NCI-H345 treated with DMSO at 0.1 percent for 48 hours (cell line): Measurements from ENCODE around the gene NTM.

ENCODE experiments used
- DNase-seq: peaks from one replicate; lab custom pipeline; 2025; ENCODE audit not compliant: unreplicated experiment; lab: John Stamatoyannopoulos, UW

The NTM gene

DNA sequence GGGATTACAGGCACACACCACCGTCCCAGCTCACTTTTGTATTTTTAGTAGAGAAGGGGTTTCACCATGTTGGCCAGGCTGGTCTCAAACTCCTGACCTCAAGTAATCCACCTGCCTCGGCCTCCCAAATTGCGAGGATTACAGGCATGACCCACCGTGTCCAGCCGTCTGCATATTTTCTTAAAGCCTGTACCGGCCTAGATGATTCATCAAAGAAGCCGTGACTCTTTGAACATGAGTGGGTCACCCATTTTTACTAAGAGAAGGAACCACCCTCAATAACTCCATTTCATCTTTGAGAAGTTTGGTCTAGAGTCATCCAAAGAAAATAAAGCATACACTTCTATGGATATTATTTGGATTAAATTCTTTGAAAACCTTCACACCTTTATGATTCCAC is 388.3 kb downstream of the NTM start:
- DNase-seq: no peak

- DNase-seq: no peak
Measured at GRCh38 chr11:131759140-131759539, 388.7 kb downstream of the NTM start.

- no peak for DNase-seq
Measured at GRCh38 chr11:131760091-131761061, 390.0 kb downstream of the NTM start.

DNA sequence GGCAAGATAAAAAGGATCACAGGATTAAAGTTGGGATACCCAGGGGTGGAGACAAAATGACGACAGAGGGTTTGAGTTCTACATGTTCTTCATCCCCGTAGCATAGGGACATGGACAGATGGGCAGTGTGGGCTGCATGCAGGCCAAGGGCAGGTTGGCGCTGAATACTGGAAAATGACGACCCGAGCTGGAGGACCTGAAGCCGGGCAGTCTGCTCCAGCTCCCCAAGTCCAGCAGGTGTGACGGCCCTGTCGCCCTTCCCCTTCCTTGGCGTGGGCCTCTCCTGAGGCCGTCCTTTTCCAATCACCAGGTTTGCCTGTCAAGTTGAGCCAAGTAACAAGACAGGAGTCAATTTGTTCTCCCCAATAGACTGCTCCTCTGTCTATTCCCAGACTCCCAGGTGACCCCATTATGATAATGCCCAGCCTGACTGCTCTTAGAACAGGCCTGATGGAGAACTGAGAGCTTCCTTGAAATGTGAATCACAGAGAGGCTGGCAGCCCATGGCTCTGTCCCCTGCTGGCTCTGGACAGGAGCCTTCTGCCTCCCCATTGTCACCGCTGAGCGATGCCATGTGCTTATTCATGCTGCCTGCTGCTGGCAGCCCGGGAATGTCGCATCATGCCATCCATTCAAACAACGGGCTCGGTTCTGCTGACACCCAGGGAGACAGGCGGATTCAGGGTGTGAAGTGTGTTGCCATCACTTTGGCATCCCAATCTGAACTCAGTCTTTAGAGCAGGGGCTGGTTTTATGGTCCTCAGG is 392.1 kb downstream of the NTM start:
- DNase-seq: no peak

DNA sequence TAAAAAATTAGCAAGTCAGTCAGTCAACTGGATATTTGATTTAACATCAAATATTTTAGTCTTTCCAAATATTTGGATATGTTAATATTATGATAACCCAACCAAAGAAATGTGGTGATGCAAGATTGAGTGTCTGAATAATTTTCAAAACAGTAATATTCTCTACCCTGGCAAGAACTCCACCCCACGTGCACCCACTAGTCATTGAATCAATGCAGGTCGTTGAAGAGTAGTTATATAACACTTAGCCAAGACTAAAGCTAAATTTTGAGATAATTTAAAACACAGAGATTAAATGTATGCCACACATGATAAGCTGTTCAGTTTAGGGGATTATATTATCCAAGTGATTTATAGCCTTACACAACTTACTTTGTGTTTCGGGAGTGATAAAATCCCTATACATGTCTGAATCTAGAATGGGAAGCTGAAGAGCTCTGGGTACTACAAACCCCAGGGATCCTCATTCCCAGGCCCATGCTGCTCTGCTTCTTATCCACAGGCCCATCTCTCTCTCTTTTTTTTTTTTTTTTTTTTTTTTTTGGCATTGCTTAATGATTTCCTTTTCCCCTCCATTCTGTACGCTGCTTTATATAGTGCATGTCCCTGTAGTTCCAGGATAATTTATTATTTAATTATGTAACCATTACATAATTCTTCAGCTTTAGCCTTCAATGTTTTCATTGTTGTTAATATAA is 392.9 kb downstream of the NTM start:
- no peak for DNase-seq

DNA sequence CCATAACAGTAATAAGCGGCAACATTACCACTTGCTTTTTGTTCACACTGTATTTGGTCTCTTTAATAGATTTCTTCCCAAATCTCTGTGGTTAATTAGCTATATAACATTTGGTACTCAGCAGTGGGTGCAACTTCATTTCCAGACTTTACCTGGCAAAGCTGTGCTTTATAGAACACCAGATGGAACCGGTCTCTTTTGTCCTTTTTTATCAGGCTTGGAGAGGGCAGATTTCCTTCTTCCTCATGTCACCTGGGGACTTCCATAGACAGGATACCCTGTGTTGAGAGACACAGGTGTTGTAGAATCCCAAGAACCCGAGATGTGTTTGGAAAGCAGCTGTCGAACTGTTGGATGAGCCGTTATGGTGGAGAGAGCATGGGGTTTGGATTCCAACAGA is 393.7 kb downstream of the NTM start:
- no peak for DNase-seq

DNA sequence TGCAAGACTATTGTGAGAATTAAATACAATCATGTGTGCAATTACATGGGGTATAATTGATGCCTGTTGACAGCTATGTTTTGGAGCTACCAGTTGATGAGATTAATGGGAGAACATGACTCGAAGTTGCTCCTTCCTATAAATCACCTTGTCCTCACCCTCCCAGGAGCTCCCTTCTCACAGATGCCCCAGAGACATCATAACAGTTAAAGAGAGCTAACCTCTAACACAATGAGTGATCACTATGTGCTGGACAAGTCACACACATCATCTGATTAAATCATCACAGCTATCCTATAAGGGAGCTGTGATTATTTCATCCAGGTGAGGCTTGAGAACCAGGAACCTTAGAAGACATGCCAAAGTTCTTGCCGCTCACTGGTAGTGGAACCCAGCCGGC is 394.2 kb downstream of the NTM start:
- no peak for DNase-seq

DNA sequence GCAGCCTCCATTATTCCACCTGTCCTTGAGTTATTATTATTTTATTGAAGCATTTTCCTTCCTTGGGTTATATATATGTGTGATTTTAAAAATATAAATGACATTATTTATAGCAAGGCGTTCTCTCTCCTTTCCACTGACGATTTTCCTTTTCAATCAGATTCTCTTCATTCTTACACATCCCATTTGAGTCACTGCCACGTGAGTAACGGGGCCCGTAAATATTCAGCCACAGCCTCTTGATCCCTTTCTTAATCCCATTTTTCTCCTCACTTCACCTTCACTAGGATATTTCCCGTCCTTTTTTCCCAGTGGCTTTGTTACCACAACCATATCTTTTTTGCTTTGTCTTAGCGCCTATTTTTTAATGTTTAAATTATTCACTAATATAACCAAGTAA is 396.2 kb downstream of the NTM start:
- DNase-seq: no peak

DNA sequence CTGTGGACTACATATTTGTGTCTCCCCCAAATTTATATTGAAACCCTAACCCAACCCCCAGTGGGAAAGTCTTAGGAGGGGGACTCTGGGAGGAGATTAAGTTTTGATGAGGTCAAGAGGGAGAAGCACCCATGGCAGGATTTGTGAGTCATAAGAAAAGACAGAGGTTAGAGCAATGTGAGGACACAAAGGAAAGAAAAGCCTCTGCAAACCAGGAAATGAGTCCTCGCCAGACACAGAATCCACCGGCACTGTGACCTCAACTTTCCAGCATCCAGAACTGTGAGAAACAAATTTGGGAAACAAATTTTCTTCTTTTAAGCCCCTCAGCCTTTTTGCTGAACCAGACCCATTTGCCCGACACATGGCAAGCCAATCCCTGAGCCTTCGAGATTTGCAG is 397.0 kb downstream of the NTM start:
- no peak for DNase-seq

GRCh38 chr11:131770801-131771200 is 400.4 kb downstream of the NTM start:
- no peak for DNase-seq

DNA sequence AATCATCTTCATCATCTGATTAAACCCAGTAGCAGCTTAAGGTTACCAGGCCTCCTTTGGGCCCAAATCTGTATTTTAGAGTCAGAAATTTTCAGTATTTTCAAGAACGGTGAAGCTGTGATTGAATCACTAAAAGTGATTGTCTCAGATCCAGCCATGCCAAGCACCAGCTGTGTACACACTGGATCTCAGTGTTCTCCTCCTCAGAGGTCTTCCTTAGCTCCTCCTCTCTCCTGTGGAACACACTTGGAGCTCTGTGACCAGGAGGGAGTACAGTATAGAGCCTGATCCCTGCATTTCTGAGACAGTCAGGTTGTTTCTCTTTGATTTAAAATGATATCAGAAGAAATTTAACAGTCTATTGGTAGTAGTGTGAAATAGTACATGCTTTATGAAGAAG is 401.1 kb downstream of the NTM start:
- no peak for DNase-seq

DNA sequence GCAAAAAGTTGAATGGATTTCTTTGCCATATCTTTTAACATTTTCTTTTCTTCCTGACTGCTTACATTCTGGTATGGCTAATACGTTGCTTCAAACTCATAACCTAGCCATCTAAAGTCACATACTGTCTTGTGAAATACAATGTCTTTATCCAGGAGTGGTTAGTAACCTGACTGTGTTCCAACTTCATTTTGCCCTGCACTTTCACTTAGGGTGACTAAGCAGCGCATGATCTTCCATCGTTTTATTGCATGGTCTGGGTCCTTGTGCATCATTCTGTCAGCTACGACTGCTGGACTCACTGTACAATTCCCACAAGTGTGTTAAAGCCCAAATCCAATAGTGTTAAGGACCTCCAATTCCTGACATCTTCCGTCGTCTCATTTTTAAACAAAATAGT is 403.2 kb downstream of the NTM start:
- DNase-seq: no peak

DNA sequence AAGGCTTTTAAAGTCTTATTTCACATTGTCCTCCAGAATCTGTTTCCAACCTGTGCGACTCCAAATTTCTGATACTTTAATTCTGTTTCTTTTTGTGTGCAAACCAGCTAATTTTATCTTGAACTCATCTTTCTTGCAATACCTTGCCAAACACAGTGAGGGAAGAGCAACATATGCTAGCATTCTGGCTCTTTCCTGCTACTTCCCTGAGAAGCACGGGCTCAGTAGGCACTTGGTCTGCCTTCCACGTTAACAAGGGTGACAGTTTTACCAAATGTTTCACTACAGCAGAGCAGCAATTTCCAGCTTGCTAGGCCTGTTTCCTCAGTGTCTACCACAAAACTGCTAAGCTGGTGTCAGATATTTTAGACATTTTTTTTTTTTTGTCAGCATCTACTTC is 405.8 kb downstream of the NTM start:
- DNase-seq: no peak

DNA sequence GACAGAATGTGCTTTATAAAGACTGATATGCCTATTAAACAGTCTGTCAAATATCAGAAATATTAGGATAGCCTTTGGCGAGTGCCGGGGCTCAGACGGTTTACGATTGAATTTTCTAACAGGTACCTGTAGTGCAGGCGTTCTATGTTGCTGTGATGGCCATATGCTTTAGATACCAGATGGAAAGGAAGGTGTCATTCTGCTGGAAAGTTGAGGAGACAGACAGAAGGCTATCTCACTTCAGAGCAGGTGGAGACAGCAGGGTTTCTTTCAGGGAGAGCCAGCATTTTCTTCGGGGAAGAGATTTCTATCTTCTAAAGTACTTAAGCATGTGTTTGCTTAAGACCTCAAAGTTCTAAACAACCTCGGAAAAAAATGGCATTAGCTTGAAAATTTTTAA is 415.4 kb downstream of the NTM start:
- no peak for DNase-seq

DNA sequence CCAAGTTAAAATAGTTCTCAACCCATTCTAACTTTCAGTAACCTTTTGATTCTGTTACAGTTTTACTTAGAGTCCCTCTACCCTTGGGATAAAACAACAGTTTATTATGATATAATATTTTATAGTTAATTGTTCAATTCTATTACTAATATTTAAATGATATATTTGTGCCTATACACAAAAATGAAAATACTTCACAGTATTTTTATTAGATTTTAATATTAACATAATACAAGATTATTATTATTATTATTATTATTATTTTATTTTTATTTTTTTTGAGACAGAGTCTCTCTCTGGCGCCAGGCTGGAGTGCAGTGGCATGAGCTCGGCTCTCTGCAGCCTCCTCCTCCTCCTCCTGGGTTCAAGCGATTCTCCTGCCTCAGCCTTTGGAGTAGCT is 416.7 kb downstream of the NTM start:
- no peak for DNase-seq

- no peak for DNase-seq
Measured at GRCh38 chr11:131790586-131790985, 420.2 kb downstream of the NTM start.

GRCh38 chr11:131792243-131792642 is 421.8 kb downstream of the NTM start:
- DNase-seq: no peak

DNA sequence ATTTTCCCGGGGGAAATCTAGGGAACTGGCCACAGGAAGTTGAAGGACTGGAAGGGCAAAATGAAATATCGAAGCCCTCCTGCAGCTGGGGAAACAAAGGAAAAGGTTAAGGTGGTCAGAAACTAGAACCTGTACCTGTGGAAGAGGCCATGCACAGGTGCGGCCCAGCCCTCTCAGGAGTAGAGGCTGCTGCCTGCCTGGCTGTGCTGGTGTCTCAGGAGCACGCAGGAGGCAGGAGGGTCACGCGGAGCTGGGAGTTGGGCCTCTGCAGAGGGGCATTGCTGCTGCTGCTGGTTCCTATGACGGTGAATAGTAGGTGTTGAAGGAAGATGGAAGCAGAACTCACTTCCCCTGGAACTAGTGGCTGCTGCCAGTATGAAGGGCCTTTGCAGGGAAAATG is 425.7 kb downstream of the NTM start:
- no peak for DNase-seq

DNA sequence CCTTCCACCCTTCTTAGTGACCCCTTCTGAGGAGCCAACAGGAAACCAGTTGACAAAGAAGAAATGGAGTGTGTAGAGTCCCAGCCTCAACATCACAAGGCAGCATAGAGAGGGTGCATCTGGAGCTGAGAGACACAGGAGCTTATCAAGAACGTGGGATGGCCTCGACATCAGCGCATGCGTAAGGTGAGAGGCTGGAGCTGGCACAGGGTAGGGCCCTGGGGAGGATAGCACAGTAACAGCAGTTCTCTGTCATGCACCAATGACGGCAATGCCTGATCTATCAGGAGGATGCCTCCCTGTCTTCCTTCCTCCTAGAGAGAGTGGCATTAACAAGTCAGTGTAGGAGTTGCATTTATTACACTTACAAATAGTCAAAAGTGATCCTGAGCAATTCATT is 426.1 kb downstream of the NTM start:
- DNase-seq: no peak

- DNase-seq: no peak
Measured at GRCh38 chr11:131800452-131800851, 430.0 kb downstream of the NTM start.

DNA sequence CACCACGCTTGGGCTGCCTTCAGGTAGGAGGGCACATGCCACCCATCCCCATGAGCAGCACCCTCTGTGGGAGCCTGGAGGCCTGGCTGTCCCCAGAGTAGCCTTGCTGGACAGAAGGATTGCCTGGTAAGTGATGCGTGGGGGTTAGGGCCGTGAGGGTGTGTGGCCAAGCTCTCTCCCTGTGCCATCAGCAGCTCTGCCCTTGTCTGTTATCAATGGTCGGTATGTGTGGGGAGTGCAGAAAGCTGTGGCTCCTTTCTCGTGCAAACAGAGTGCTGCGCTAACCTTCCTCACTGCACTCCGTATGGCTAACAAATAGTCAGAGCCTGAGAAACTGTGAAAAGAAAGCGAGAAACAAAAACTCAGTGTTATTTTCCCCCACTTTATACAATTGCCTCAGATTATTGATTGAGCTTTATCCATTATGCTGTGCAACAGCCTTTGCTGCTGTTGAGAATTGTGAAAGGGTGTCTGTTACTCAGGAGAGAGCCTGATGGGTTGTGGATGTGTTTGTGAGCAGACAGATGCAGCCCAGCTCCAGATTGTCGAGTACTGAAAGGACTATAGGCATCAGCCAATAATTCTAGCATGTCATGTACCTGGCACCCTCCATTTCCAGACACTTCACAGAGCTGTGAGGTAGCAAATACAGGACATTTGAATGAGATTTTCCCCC is 432.2 kb downstream of the NTM start:
- no peak for DNase-seq
